ENCODE measurements around the gene FAM83B.
"Not testable (repeated sequence)": the region's sequence is repeated elsewhere in the genome, so short reads cannot be mapped to it uniquely, and the experiment has no call there.

Gene FAM83B

GRCh38 chr6:54860739-54861138 is 14.2 kb downstream of the FAM83B start:
- no peak for DNase-seq

- DNase-seq: no peak
Observed at GRCh38 chr6:54861905-54862616, 15.5 kb downstream of the FAM83B start.

GRCh38 chr6:54864272-54864671 is 17.7 kb downstream of the FAM83B start:
- DNase-seq: no peak

GRCh38 chr6:54865091-54865631 is 18.6 kb downstream of the FAM83B start:
- no peak for DNase-seq

GRCh38 chr6:54868556-54868955 is 22.0 kb downstream of the FAM83B start:
- DNase-seq: no peak

- DNase-seq: no peak
Observed at GRCh38 chr6:54873599-54873998, 27.0 kb downstream of the FAM83B start.

GRCh38 chr6:54874349-54875048 is 27.9 kb downstream of the FAM83B start:
- no peak for DNase-seq

- DNase-seq: no peak
Observed at GRCh38 chr6:54875539-54875938, 29.0 kb downstream of the FAM83B start.

- no peak for DNase-seq
Observed at GRCh38 chr6:54876365-54876764, 29.8 kb downstream of the FAM83B start.

- DNase-seq: no peak
Observed at GRCh38 chr6:54876871-54877270, 30.3 kb downstream of the FAM83B start.

GRCh38 chr6:54877713-54878317 is 31.2 kb downstream of the FAM83B start:
- no peak for DNase-seq

DNA sequence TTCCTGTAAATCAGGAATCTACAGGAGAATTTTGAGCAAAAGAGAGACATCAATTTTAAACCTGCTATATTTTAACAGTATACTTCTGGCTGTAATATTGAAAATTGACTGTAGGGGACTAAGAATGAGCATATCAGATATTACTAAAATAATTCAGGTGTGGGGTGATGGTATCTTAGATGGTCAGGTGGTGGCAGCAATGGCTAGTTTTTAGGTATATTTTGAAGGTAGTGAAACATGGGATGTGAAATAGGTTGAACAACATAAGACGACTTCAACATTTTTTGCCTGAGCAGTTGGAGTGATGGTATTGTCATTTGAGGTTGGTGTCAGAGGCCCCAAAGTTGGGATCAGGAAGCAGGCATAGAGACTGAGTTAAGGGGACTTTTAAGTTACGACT is 32.1 kb downstream of the FAM83B start:
- DNase-seq: peak; percentile 8

DNA sequence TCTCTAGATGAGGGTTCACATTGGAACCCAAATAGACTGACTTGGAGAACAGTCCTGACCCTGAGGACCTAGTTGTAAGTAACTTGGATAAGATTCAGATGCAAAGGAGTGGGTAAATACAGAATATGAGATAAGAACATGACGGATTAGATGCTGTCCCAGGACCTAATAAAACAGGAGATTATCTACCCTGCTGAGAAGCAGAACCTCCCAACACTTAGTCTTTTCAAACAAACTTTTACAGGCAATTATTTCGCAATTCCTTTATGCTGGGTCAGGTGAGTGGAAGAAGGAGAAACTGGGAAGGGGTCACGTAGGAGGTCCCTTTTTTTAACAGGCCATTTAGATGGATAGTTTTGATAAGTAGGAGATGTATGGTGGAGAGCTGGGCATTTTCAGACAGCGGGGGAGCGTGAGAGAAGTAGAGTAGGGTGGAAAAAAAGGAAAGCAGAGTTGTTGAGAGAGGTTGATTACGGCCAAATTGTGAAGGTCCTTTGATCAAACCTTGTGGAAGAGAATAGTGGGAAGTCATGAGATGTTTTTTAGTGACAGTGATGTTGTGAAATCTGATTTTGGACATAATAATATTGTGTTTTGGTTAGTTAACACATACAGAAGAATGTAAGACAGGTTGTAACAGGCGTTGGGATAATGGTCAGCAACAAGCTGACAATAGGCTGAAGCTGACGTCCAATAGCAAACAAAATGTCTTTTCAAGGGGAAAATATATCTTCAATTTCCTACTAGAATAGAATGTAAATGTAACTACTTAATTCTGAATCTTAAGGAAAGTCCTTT is 32.8 kb downstream of the FAM83B start:
- DNase-seq: no peak

DNA sequence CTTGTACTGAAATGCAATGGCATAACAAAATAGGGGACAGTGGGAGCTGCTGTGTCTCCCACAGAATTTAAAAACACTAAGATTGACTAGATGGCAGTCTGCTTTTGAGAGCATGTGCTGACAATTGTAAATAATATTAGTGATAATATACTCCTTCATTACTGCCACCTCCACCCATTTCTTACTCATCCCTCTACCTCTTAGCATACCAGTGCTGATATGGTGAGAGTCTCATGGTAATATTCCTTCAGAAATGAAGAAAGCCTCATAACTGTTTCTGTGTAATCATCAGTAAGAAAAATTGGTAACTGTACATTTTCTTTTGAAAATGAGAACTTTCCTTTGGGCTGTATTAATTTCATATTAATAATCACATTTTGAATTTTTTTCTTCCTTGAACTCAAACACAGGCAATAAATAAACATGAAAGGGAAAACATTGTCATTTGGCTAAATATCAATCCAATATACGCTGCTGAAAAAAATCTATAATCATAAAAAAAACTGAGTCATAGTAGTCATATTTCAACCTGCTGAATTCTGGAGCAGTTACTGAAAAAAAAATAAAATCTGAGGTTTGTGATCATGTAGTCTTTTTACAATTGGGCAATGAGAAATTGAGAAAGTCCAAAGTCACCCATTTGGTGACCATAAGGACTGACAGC is 34.6 kb downstream of the FAM83B start:
- no peak for DNase-seq

- not testable (repeated sequence) for DNase-seq
Observed at GRCh38 chr6:54881891-54882290, 35.3 kb downstream of the FAM83B start.

GRCh38 chr6:54886932-54887584 is 40.5 kb downstream of the FAM83B start:
- DNase-seq: no peak

DNA sequence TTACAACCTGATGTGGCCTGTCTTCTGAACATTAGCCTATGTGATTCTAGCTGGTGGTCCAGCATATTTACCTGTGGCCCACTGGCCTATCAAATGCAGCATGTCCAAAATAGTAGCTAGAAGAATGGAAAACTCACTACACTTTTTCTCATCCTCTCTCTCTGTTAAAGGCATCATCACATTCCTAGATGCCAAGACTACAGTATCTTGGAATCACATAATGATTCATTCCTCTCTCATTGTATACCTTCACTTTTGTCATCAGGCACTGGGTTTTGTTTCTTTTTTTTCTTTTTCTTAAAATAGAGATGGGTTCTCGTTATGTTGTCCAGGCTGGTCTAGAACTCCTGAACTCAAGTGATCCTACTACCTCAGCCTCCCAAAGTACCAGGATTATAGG is 45.0 kb downstream of the FAM83B start:
- no peak for DNase-seq

DNA sequence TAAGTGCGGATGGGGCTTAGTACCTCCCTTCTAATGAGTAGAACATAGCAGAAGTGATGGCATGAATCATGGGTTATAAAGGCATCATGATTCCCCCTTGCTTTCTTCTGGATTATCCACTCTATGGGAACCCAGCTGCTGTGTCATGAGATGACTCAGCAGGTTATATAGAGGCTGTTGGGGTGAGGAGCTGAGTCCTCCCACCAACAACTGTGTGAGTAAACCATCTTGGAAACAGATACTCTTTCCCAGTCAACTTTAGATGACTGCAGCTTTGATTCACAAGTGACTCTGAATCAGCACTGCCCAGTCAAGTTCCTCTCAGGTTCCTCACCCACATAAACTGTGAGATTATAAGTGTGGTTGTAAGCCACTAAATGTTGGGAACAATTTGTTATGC is 46.3 kb downstream of the FAM83B start:
- DNase-seq: no peak

DNA sequence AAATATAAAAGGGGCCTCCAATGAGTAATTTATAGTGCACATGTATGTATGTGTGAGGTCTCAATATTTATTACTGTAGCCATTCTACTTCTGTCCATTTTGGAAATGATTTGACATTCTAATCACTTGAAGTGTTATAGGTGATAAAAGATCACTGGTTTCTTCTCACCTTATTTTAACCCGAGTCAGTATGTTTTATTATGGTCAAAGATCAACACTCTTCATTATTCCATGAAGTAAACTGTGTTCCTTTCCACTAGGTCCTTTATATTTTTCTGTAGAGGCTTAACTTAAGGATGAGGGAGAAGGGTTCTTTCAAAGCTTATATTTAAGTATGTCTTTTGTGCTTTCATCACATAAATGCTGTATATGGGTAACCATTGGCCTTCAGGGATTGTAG is 47.2 kb downstream of the FAM83B start:
- DNase-seq: no peak

GRCh38 chr6:54896302-54896701 is 49.7 kb downstream of the FAM83B start:
- DNase-seq: no peak

GRCh38 chr6:54897462-54898189 is 51.1 kb downstream of the FAM83B start:
- no peak for DNase-seq

Measured in NCI-H1105 (cell line).